ENCODE data around the gene LRRC15. TPM values are rescaled to one million over a fixed set of nuclear protein-coding genes. Genes with fewer than 3 reads are reported as not detected.

Gene LRRC15
- total RNA-seq, 1 donor from 2014 or later, result not detected

DNA sequence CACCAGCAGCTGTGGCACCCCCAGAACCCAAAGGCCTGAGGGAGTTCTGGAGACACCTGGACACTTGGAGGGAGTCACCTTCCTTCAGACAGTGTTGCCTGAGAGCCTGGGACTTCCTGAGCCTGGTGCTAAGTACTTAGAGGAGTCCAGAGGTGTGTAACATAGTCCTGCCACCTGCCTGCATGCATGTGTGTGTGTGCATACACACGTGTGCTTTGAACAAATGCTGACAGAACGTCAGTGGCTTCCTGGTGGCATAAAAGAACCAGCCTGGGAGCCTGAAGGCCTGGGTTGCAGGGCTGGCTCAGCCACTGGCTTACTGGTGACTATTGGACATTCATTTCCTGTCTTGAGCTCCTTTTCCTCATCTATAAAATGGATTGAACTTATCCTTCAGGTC, 15.2 kb downstream of the LRRC15 start:
- H3K4me3 ChIP-seq (ENCODE audit: low read depth, low read length), result no peak overlapping the region
- no peak for DNase-seq (ENCODE audit: low read depth)
- no peak for TF ChIP-seq CTCF (conservative IDR thresholded peaks at IDR 0.05; ENCODE audit: low read depth, low read length)

DNA sequence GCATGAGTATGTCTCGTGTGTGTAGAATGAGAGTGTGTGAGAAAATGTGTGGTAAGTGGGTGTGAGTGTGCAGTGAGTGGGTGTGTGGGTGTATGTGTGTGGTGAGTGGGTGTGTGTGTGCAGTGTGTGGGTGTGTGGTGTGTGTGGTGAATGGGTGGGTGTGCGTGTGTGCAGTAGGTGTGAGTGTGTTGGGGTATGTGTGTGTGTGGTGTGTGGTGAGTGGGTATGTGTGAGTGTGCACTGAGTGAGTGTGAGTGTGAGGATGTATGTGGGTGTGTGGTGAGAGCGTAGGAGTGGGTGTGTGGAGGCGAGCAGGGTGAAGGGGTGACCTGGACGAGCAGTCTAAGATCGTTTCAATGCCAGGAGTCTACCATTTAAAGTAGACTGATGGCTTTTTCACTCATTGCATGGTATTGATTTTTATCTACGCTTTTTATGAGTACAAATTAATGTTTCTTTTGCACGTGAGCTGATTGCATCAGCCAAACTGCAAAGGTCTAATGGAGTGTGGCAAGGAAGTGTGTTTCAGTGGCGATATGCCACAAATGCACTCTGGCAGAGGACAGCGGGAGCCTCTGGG, 16.8 kb downstream of the LRRC15 start:
- H3K4me3 ChIP-seq (ENCODE audit: low read depth, low read length), result no peak overlapping the region
- TF ChIP-seq CTCF (conservative IDR thresholded peaks at IDR 0.05; ENCODE audit: low read depth, low read length), result no peak
- no peak for DNase-seq (ENCODE audit: low read depth)

DNA sequence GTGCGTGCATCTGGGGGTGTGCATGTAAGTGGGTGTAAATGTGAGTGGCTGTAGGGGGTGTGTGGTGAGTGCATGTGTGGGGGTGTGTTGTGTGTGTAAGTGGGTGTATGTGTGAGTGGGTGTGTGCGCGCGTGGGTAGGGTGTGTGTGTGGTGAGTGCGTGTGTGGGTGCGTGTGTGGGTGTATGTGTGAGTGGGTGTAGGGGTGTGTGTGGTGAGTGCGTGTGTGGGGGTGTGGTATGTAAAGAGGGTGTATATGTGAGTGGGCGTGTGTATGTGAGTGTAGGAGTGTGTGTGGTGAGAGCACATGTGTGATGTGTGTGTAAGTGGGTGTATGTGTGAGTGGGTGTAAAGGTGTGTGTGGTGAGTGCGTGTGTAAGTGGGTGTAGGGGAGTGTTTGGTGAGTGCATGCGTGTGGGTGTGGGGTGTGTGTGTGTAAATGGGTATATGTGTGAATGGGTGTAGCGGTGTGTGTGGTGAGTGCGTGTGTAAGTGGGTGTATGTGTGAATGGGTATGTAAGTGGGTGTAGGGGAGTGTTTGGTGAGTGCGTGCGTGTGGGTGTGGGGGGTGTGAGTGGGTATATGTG, 17.5 kb downstream of the LRRC15 start:
- no peak for DNase-seq (ENCODE audit: low read depth)
- H3K4me3 ChIP-seq (ENCODE audit: low read depth, low read length), result no peak overlapping the region
- no peak for TF ChIP-seq CTCF (conservative IDR thresholded peaks at IDR 0.05; ENCODE audit: low read depth, low read length)

- no peak within 1 kb of the TSS for H3K4me3 ChIP-seq (ENCODE audit: low read depth, low read length)
- DNase-seq (ENCODE audit: low read depth), result no peak
- no peak for TF ChIP-seq CTCF (conservative IDR thresholded peaks at IDR 0.05; ENCODE audit: low read depth, low read length)
These were observed 18.4 kb downstream of the LRRC15 start, which contains the start of gene CPN2 for GRCh38 chr3:194351080-194351672. TSS of gene CPN2 (minus strand) at chr3:194351328. CDS start at chr3:194342702, 8,626 bp downstream.

DNA sequence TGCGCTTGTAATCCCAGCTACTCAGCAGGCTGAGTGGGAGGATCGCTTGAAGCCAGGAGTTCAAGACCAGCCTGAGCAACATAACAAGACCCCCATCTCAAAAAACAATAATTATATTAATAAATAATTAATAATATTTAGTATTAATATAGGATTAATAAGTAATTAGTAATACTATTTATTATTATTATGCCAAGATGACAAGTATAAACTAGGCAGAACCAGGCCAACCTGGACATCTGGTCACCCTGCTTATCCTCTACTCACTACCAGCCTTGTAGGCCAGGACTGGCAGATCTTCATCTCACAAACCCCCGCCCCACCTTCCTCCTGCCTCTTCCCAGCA, 18.8 kb downstream of the LRRC15 start:
- no peak overlapping the region for H3K4me3 ChIP-seq (ENCODE audit: low read depth, low read length)
- DNase-seq (ENCODE audit: low read depth), result no peak
- no peak for TF ChIP-seq CTCF (conservative IDR thresholded peaks at IDR 0.05; ENCODE audit: low read depth, low read length)

DNA sequence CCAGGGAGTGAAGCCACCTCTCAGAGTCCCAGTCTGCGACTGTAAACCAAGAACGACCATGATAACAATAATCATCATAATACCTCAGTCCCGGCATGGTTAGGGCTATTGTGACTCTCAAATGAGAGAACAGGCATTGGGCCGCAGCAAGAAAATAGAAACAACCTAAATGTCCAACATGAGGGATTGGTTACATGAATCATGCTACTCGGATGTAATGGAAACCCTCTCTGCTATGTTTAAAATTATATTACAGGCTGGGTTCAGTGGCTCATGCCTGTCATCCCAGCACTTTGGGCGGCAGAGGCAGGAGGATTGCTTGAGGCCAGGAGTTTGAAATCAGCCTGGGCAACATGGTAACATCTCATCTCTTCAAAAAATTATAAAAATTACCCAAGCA, 21.2 kb downstream of the LRRC15 start:
- DNase-seq (ENCODE audit: low read depth), result no peak
- H3K4me3 ChIP-seq (ENCODE audit: low read depth, low read length), result no peak overlapping the region
- no peak for TF ChIP-seq CTCF (conservative IDR thresholded peaks at IDR 0.05; ENCODE audit: low read depth, low read length)

- no peak for DNase-seq (ENCODE audit: low read depth)
- no peak for TF ChIP-seq CTCF (conservative IDR thresholded peaks at IDR 0.05; ENCODE audit: low read depth, low read length)
- H3K4me3 ChIP-seq (ENCODE audit: low read depth, low read length), result no peak overlapping the region
These were observed 22.9 kb downstream of the LRRC15 start for GRCh38 chr3:194346621-194347020.

Measured in epithelial cell of proximal tubule (primary cell).